ENCODE results near the gene RBM22.

Gene RBM22

DNA sequence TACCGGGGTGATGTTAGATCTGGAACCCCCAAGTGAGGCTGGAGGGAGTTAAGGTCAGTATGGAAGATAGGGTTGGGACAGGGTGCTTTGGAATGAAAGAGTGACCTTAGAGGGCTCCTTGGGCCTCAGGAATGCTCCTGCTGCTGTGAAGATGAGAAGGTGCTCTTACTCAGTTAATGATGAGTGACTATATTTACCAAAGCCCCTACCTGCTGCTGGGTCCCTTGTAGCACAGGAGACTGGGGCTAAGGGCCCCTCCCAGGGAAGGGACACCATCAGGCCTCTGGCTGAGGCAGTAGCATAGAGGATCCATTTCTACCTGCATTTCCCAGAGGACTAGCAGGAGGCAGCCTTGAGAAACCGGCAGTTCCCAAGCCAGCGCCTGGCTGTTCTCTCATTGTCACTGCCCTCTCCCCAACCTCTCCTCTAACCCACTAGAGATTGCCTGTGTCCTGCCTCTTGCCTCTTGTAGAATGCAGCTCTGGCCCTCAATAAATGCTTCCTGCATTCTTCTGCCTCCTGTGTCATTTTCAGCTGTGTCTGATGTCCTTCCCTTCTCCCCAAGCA lies 42.1 kb downstream of the RBM22 start:
- no peak overlapping the region for H3K27ac ChIP-seq
- no peaks in the 10 kb centered on the region for H3K9me3 ChIP-seq (ENCODE audit: severe bottlenecking)

DNA sequence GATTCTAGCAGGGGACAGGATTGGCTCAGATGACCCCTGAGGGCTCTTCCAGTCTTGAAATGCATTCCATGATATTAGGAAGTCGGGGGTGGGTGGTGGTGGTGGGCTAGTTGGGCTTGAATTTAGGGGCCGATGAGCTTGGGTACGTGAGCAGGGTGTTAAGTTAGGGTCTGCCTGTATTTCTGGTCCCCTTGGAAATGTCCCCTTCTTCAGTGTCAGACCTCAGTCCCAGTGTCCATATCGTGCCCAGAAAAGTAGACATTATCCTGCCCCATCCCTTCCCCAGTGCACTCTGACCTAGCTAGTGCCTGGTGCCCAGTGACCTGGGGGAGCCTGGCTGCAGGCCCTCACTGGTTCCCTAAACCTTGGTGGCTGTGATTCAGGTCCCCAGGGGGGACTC lies 42.7 kb downstream of the RBM22 start:
- no peak overlapping the region for H3K4me3 ChIP-seq (ENCODE audit: low read depth, low read length)
- H3K36me3 ChIP-seq, result no peaks in the 10 kb centered on the region
- H3K9me3 ChIP-seq (ENCODE audit: severe bottlenecking), result no peaks in the 10 kb centered on the region
- no peak overlapping the region for H3K27ac ChIP-seq
- TF ChIP-seq, protein P1, sequence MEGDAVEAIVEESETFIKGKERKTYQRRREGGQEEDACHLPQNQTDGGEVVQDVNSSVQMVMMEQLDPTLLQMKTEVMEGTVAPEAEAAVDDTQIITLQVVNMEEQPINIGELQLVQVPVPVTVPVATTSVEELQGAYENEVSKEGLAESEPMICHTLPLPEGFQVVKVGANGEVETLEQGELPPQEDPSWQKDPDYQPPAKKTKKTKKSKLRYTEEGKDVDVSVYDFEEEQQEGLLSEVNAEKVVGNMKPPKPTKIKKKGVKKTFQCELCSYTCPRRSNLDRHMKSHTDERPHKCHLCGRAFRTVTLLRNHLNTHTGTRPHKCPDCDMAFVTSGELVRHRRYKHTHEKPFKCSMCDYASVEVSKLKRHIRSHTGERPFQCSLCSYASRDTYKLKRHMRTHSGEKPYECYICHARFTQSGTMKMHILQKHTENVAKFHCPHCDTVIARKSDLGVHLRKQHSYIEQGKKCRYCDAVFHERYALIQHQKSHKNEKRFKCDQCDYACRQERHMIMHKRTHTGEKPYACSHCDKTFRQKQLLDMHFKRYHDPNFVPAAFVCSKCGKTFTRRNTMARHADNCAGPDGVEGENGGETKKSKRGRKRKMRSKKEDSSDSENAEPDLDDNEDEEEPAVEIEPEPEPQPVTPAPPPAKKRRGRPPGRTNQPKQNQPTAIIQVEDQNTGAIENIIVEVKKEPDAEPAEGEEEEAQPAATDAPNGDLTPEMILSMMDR (IDR thresholded peaks at IDR 0.05; ENCODE audit: low read depth, low read length), result no peak
- H3K27me3 ChIP-seq (ENCODE audit: insufficient read depth, low read depth, severe bottlenecking), result no peaks in the 10 kb centered on the region
- no peak for DNase-seq

More for the DNA sequence above, 42.1 kb downstream of the RBM22 start:
- H3K4me3 ChIP-seq (ENCODE audit: low read depth, low read length), result no peak overlapping the region
- no peaks in the 10 kb centered on the region for H3K36me3 ChIP-seq
- TF ChIP-seq, protein P1 (IDR thresholded peaks at IDR 0.05; ENCODE audit: low read depth, low read length), result no peak
- H3K27me3 ChIP-seq (ENCODE audit: insufficient read depth, low read depth, severe bottlenecking), result no peaks in the 10 kb centered on the region
- no peak for DNase-seq

DNA sequence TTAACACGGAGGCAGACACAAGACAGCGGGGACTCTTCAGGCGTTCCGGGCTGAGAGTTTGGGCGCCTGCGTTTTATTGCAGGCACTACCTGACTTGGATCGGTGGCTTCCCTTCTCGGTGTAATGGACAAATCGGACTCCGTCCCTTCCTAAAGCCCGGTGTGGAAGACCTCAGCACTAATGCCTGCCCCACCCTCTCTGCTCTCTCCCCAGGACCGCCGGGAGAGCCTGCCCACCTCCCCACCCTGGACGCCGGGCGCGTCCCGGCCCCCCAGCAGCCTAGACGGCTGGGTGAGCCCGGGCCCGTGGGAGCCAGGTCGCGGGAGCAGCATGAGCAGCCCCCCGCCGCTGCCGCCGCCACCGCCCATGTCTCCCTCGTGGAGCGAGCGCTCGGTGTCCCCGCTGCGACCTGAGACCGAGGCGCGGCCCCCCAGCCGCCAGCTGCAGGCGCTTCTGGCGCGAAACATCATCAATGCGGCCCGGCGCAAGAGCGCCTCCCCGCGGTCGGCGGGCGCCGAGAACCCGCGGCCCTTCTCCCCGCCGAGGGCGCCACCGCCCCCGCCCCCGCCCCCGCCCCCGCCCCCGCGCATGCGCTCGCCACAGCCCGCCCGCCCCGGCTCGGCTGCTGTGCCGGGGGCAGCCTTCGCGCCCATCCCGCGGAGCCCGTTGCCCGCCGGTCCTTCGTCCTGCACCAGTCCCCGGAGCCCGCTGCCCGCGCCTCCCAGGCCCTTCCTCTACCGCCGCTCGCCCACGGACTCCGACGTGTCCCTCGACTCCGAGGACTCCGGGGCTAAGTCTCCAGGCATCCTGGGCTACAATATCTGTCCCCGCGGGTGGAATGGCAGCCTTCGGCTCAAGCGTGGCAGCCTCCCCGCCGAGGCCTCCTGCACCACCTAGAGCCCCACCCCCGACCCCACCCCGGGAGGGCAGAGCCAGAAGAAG lies 44.4 kb downstream of the RBM22 start:
- no peaks in the 10 kb centered on the region for H3K9me3 ChIP-seq (ENCODE audit: severe bottlenecking)
- H3K27ac ChIP-seq, result peak overlapping the region; percentile 78
- DNase-seq, result peak; percentile 80
- no peaks in the 10 kb centered on the region for H3K27me3 ChIP-seq (ENCODE audit: insufficient read depth, low read depth, severe bottlenecking)
- peak overlapping the region; percentile 64 for H3K4me3 ChIP-seq (ENCODE audit: low read depth, low read length)
- TF ChIP-seq, protein P1 (IDR thresholded peaks at IDR 0.05; ENCODE audit: low read depth, low read length), result peak; percentile 83
- no peaks in the 10 kb centered on the region for H3K36me3 ChIP-seq

DNA sequence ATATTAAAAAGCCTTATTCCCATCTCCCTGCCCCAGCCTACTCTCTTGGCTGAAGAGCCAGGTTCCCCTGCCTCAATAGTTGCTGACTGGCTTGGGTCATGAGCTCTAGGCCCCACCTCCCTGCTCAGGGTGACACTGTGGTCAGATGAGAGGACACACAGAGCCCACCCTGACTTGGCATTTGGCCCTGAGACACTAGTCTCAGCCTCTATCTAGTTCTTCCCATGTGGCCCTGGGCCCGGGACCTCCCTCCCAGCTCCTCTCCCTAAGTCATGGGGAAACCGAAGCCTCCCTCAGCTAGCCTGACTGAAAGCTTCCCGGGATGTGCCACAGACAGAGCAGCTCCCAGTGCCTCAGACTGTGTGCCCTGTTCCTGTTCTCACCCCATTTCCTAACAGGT lies 45.6 kb downstream of the RBM22 start:
- no peaks in the 10 kb centered on the region for H3K36me3 ChIP-seq
- no peak overlapping the region for H3K4me3 ChIP-seq (ENCODE audit: low read depth, low read length)
- no peaks in the 10 kb centered on the region for H3K9me3 ChIP-seq (ENCODE audit: severe bottlenecking)
- DNase-seq, result no peak
- H3K27me3 ChIP-seq (ENCODE audit: insufficient read depth, low read depth, severe bottlenecking), result no peaks in the 10 kb centered on the region
- no peak overlapping the region for H3K27ac ChIP-seq
- TF ChIP-seq, protein P1 (IDR thresholded peaks at IDR 0.05; ENCODE audit: low read depth, low read length), result no peak

DNA sequence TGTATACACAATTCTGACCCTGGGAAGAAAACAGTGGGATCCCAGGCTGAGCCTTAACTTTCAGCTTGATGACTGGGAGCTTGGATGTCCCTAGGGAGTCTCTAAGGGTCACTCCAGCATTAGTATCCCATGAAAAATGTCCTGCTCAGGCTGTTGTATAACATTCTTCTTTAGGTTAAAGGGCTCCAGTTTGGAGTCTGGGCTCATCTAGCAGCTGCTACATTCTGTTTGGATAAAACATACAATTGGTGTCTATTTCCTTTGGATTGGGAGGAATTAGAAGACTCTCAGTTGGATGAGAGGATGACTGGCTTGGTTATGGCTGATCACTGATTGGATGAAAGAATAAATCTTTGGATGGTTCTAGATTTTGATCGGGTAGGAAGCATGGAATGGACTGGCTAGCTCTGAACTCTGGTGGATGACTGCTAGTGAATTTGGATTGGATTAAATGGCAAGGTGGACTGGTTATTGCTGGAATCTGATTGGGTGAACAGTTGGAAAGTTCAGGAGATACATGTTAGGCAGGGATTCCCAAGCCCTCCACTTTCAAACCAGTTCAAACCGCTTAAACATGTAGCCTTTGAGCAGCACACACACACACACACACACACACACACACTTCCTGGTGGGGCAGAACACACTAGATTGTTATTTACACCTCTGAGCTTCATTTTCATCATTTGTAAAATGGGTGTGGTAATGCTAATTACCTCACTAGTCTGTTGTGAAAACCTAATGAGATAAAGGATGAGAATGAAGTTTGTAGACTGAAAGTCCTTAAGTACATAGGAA lies 46.9 kb downstream of the RBM22 start:
- no peak overlapping the region for H3K4me3 ChIP-seq (ENCODE audit: low read depth, low read length)
- H3K27me3 ChIP-seq (ENCODE audit: insufficient read depth, low read depth, severe bottlenecking), result no peaks in the 10 kb centered on the region
- H3K36me3 ChIP-seq, result no peaks in the 10 kb centered on the region
- no peak overlapping the region for H3K27ac ChIP-seq
- no peaks in the 10 kb centered on the region for H3K9me3 ChIP-seq (ENCODE audit: severe bottlenecking)
- TF ChIP-seq, protein P1 (IDR thresholded peaks at IDR 0.05; ENCODE audit: low read depth, low read length), result no peak
- DNase-seq, result no peak

All from WERI-Rb-1 (cell line).